ENCODE results near the gene ANTXR1. TPM values are rescaled to one million over a fixed set of nuclear protein-coding genes. Genes with fewer than 3 reads are reported as not detected.
"Not testable (repeated sequence)": the region's sequence is repeated elsewhere in the genome, so short reads cannot be mapped to it uniquely, and the experiment has no call there.

Gene ANTXR1
- total and polyA plus RNA-seq, 2 donors (not counting 3 experiments of a cell fraction or from before 2014, with no cell fraction given) = 4.2 to 17.3 TPM

DNA sequence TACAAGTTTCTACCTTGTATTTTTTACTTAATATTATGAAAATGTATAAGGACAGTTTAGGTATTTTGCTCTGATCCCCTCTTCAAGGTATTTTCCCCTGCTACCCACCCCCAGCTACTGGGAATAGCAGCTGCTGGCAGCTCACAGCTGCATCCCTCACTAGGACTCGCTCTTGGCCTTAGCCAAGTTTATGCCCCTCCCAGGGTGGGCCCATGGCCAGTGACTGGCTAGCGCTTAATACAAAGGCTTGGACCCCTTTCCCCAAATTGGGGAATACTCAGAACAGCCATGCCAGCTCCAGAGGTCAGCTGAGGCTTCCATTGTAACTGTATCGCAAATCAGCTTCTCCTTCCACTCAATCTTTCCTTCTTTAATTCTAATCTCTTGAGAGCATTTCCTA is 242.8 kb downstream of the ANTXR1 start:
- TF ChIP-seq, protein P1, sequence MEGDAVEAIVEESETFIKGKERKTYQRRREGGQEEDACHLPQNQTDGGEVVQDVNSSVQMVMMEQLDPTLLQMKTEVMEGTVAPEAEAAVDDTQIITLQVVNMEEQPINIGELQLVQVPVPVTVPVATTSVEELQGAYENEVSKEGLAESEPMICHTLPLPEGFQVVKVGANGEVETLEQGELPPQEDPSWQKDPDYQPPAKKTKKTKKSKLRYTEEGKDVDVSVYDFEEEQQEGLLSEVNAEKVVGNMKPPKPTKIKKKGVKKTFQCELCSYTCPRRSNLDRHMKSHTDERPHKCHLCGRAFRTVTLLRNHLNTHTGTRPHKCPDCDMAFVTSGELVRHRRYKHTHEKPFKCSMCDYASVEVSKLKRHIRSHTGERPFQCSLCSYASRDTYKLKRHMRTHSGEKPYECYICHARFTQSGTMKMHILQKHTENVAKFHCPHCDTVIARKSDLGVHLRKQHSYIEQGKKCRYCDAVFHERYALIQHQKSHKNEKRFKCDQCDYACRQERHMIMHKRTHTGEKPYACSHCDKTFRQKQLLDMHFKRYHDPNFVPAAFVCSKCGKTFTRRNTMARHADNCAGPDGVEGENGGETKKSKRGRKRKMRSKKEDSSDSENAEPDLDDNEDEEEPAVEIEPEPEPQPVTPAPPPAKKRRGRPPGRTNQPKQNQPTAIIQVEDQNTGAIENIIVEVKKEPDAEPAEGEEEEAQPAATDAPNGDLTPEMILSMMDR (IDR thresholded peaks at IDR 0.05; ENCODE audit: extremely low read depth in 1 of 2, insufficient read depth in 1 of 2, low read depth in 1 of 2, low read length in 2 of 2) = no peak
- no peak for TF ChIP-seq EZH2 (IDR thresholded peaks at IDR 0.05; ENCODE audit: borderline replicate concordance, low read depth, low read length, severe bottlenecking)
- TF ChIP-seq POLR2A (IDR thresholded peaks at IDR 0.05; ENCODE audit: low read depth, low read length) = no peak
- TF ChIP-seq, protein P2, sequence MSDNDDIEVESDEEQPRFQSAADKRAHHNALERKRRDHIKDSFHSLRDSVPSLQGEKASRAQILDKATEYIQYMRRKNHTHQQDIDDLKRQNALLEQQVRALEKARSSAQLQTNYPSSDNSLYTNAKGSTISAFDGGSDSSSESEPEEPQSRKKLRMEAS (IDR thresholded peaks at IDR 0.05; ENCODE audit: insufficient read depth, insufficient read length) = no peak
- no peak for TF ChIP-seq FOS (IDR thresholded peaks at IDR 0.05; ENCODE audit: borderline replicate concordance, insufficient read depth, low read length)
- no peak for TF ChIP-seq GATA2 (IDR thresholded peaks at IDR 0.05; ENCODE audit: insufficient read depth, insufficient read length, low read depth, low read length)
- TF ChIP-seq MYC (IDR thresholded peaks at IDR 0.05; ENCODE audit: low read depth, low read length) = no peak
- TF ChIP-seq POLR2AphosphoS5 (IDR thresholded peaks at IDR 0.05; ENCODE audit: insufficient read depth, low read depth, low read length) = no peak
- TF ChIP-seq JUN (IDR thresholded peaks at IDR 0.05; ENCODE audit: borderline replicate concordance, insufficient read depth, insufficient read length, low read depth) = no peak
- no peaks in the 10 kb centered on the region for H3K36me3 ChIP-seq (ENCODE audit: control insufficient read depth in 2 of 2, extremely low read depth in 1 of 2, insufficient read depth in 2 of 2, low read length in 2 of 2)
- no TSS peak for BruUV-seq (replicated peaks)
- H3K27ac ChIP-seq (ENCODE audit: insufficient read depth, low read depth, low read length) = no peak overlapping the region
- H3K9ac ChIP-seq (replicated peaks; ENCODE audit: extremely low read depth, insufficient read depth, low read length) = no peak overlapping the region
- H3K4me3 ChIP-seq (replicated peaks in 1 of 3; ENCODE audit: insufficient read depth in 1 of 3, low read depth in 1 of 3, low read length in 3 of 3) = no peak overlapping the region
- H3K9me3 ChIP-seq (replicated peaks; ENCODE audit: control insufficient read depth, insufficient read depth, low read length) = no peaks in the 10 kb centered on the region
- no peaks in the 10 kb centered on the region for H3K79me2 ChIP-seq (ENCODE audit: control insufficient read depth, insufficient read depth, low read length)
- peaks cover 30% of the 10 kb centered on the region for H3K4me1 ChIP-seq (ENCODE audit: control insufficient read depth, extremely low read depth, insufficient read depth, low read length)
- dilution Hi-C loops (cut with MboI; ENCODE audit: extremely low pct_ligation_motif_present, low sequenced_read_pairs) = no loop called here
- H2AFZ ChIP-seq (ENCODE audit: low read depth, low read length) = no peak overlapping the region
- no peak for FAIRE-seq
- H3K27me3 ChIP-seq (ENCODE audit: control insufficient read depth in 2 of 2, insufficient read depth in 2 of 2, low read length in 2 of 2) = no peaks in the 10 kb centered on the region
- no peak overlapping the region for H3K4me2 ChIP-seq (ENCODE audit: insufficient read depth, low read length)
- no peak for DNase-seq (ENCODE audit: low read depth, low spot score)
- ChIA-PET CTCF (interaction anchor here (1.0 to 3.8 kb wide), 5 partner anchors 9 to 51 kb away, joined by 3 to 21 read pairs (median 5); no protein-coding TSS in a partner anchor), POLR2A (interaction anchor here (1.1 kb wide), 1 partner anchor 20 kb away, joined by 3 read pairs; no protein-coding TSS in a partner anchor)
- intact Hi-C loops (cut with micrococcal nuclease) = no loop called here
- H4K20me1 ChIP-seq (replicated peaks; ENCODE audit: control insufficient read depth, extremely low read depth, insufficient read depth, low read length) = no peaks in the 10 kb centered on the region
- H3K9me1 ChIP-seq (replicated peaks; ENCODE audit: control insufficient read depth, extremely low read depth, insufficient read depth, low read length) = no peaks in the 10 kb centered on the region

DNA sequence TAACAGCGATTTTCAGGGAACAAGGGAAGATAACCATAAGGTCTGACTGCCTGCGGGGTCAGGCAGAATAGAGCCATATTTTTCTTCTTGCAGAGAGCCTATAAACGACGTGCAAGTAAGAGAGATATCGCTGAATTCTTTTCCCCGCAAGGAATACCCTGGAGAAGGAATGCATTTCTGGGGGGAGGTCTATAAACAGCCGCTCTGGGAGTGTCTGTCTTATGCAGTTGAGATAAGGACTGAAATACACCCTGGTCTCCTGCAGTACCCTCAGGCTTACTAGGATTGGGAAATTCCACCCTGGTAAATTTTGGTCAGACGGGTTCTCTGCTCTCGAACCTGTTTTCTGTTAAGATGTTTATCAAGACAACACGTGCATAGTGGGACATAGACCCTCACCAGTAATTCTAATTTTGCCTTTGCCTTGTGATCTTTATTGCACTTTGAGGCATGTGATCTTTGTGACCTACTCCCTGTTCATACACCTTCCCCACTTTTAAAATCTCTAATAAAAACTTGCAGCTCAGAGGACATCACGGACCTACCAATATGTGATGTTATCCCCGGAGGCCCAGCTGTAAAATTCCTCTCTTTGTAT is 247.1 kb downstream of the ANTXR1 start:
- H3K27ac ChIP-seq (ENCODE audit: insufficient read depth, low read depth, low read length); H2AFZ ChIP-seq (ENCODE audit: low read depth, low read length); H4K20me1 ChIP-seq (replicated peaks; ENCODE audit: control insufficient read depth, extremely low read depth, insufficient read depth, low read length); H3K4me2 ChIP-seq (ENCODE audit: insufficient read depth, low read length); H3K4me1 ChIP-seq (ENCODE audit: control insufficient read depth, extremely low read depth, insufficient read depth, low read length); H3K9me1 ChIP-seq (replicated peaks; ENCODE audit: control insufficient read depth, extremely low read depth, insufficient read depth, low read length); H3K9me3 ChIP-seq (replicated peaks; ENCODE audit: control insufficient read depth, insufficient read depth, low read length); H3K36me3 ChIP-seq (ENCODE audit: control insufficient read depth in 2 of 2, extremely low read depth in 1 of 2, insufficient read depth in 2 of 2, low read length in 2 of 2); intact Hi-C loops (cut with micrococcal nuclease); dilution Hi-C loops (cut with MboI; ENCODE audit: extremely low pct_ligation_motif_present, low sequenced_read_pairs); H3K9ac ChIP-seq (replicated peaks; ENCODE audit: extremely low read depth, insufficient read depth, low read length); H3K79me2 ChIP-seq (ENCODE audit: control insufficient read depth, insufficient read depth, low read length); H3K4me3 ChIP-seq (replicated peaks in 1 of 3; ENCODE audit: insufficient read depth in 1 of 3, low read depth in 1 of 3, low read length in 3 of 3); H3K27me3 ChIP-seq (ENCODE audit: control insufficient read depth in 2 of 2, insufficient read depth in 2 of 2, low read length in 2 of 2); FAIRE-seq; POLR2A ChIA-PET; BruUV-seq (replicated peaks); DNase-seq (ENCODE audit: low read depth, low spot score): not testable (repeated sequence)
- CTCF ChIA-PET = interaction anchor here (1.0 kb wide), 1 partner anchor 38 kb away, joined by 3 read pairs; no protein-coding TSS in a partner anchor
